ENCODE data around the gene SARM1. TPM values are rescaled to one million over a fixed set of nuclear protein-coding genes. Genes with fewer than 3 reads are reported as not detected.

The SARM1 gene
- total RNA-seq, 1 experiment from 2014 or later: 5.1 TPM

GRCh38 chr17:28365487-28365886, 6.0 kb upstream of the SARM1 start:
- no peaks in the 10 kb centered on the region for H3K27me3 ChIP-seq (ENCODE audit: insufficient read depth, low read length)
- no peak overlapping the region for H3K4ac ChIP-seq (ENCODE audit: low read depth, low read length)
- no peak overlapping the region for H2BK20ac ChIP-seq (ENCODE audit: low read depth, low read length, poor library complexity, severe bottlenecking)
- no peaks in the 10 kb centered on the region for H4K20me1 ChIP-seq (ENCODE audit: control insufficient read depth, insufficient read depth, insufficient read length)
- no peak overlapping the region for H3K23ac ChIP-seq (ENCODE audit: insufficient read length, low read depth, low read length)
- H3K27ac Mint-ChIP-seq: no peak overlapping the region
- no peak overlapping the region; a peak in 1 of 5 replicates for H3K4me3 Mint-ChIP-seq
- H3K18ac ChIP-seq (ENCODE audit: insufficient read length, low read depth, low read length): no peak overlapping the region
- no peak overlapping the region for H3K27ac ChIP-seq (ENCODE audit: insufficient read length, low read depth, low read length)
- no peak overlapping the region for H2BK120ac ChIP-seq (ENCODE audit: low read depth, low read length, poor library complexity, severe bottlenecking)
- no peaks in the 10 kb centered on the region for H3K79me1 ChIP-seq (ENCODE audit: insufficient read depth, low read depth, low read length, poor library complexity, severe bottlenecking)
- H3K9me3 ChIP-seq (ENCODE audit: control insufficient read depth, low read depth, low read length): no peaks in the 10 kb centered on the region
- no peaks in the 10 kb centered on the region for H3K4me1 ChIP-seq (ENCODE audit: insufficient read depth, low read length)
- H2BK15ac ChIP-seq (ENCODE audit: low read depth, low read length): no peak overlapping the region
- H4K5ac ChIP-seq (ENCODE audit: insufficient read length, low read depth, low read length): no peak overlapping the region
- no peak for TF ChIP-seq CTCF (conservative IDR thresholded peaks at IDR 0.05)
- no peak overlapping the region for H2BK12ac ChIP-seq (ENCODE audit: insufficient read length, low read depth, low read length)
- no peak for DNase-seq
- no CpG with 5 or more reads among the region's 3 CpGs for WGBS (ENCODE audit: extremely low coverage, insufficient read length, low lambda C conversion rate)
- H2AFZ ChIP-seq (ENCODE audit: low read length): no peak overlapping the region
- H3K4me1 Mint-ChIP-seq: peaks cover 7 to 10% of the 10 kb centered on the region in 2 experiments
- peaks cover 12 to 17% (median 13%) of the 10 kb centered on the region in 3 experiments; a peak in 6 of 7 replicates for H3K36me3 Mint-ChIP-seq (ENCODE audit: insufficient read depth in 1 of 3, low read depth in 3 of 3)
- no peak overlapping the region for H4K91ac ChIP-seq (ENCODE audit: insufficient read length, low read depth, low read length)
- no peak overlapping the region for H3K56ac ChIP-seq (ENCODE audit: insufficient read length, low read depth, low read length)
- no peak overlapping the region for H3K9ac ChIP-seq (ENCODE audit: extremely low read depth, insufficient read length, low read length)
- H3K27me3 Mint-ChIP-seq (ENCODE audit: low read depth): no peaks in the 10 kb centered on the region; the same call in 1 of the 2 replicates
- no peak overlapping the region for H3T11ph ChIP-seq (ENCODE audit: low read length)
- H3K9me3 Mint-ChIP-seq: no peaks in the 10 kb centered on the region; a peak in 1 of 5 replicates
- H2BK5ac ChIP-seq (ENCODE audit: insufficient read length, low read length): no peak overlapping the region
- H3K14ac ChIP-seq (ENCODE audit: insufficient read depth, low read length): no peak overlapping the region
- no peak overlapping the region for H4K8ac ChIP-seq (replicated peaks; ENCODE audit: insufficient read length, low read depth, low read length)
- H3K4me2 ChIP-seq (ENCODE audit: insufficient read depth, insufficient read length, low read length): no peak overlapping the region
- H3K23me2 ChIP-seq (ENCODE audit: insufficient read length, low read depth, low read length, poor library complexity, severe bottlenecking): no peaks in the 10 kb centered on the region
- no peaks in the 10 kb centered on the region for H3K79me2 ChIP-seq (ENCODE audit: insufficient read depth, low read length)
- no peak overlapping the region for H2AK5ac ChIP-seq (ENCODE audit: insufficient read length, low read length)

All from H9 (cell line).